ENCODE data around the gene CD180.
A peak's percentile ranks its signal among the peaks of the same experiment; 100 is the strongest.

Gene CD180

DNA sequence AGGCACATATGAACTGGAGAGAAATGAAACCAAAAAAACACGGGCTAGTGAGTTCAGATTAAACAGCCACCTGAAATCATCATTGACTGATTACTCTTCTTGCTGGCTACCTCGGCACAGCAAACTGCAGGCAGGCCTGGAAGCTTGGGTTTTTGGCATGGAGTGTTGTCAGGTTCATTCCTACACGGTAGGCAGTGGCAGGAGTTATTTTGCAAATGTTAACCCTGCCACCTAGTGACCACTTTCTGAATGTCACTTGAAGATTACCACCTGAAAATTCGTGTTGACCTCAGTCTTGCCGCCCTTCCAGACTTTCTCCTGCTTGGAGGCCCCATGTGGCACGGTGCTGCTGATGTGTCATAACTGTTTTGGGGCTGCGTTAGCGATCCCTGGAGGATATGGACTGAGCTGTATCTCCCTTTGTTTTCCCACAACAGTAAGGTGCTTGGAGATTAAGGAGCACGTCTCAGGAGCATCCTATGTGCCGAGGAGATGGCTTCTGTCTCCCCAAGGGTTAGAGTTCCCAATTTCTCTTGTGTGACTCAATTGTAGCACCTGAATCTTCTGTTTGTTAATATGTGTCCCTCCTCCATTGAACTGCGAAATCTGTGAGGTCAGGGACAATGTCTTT, 12.7 kb upstream of the CD180 start:
- DNase-seq, result peak; percentile 64

DNA sequence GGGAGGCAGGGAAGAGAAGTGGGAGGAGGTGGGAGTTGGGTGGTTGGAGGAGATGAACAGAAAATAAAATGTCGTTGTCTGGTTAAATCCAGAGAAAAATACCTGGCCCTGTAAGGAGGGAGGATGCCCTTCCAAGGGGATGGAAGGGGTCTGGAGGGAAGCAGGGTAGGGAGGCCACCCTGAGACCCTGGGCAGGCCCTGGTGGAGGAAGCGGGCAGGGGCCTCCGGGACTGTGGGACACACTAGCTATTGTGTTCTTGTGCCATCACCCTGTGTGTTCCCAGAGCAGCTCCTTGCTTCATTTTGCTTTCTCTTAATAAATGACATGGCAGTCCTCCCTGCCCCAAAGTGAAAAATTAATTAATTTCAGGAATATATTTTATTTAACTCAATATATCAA, 11.8 kb upstream of the CD180 start:
- DNase-seq, result no peak

DNA sequence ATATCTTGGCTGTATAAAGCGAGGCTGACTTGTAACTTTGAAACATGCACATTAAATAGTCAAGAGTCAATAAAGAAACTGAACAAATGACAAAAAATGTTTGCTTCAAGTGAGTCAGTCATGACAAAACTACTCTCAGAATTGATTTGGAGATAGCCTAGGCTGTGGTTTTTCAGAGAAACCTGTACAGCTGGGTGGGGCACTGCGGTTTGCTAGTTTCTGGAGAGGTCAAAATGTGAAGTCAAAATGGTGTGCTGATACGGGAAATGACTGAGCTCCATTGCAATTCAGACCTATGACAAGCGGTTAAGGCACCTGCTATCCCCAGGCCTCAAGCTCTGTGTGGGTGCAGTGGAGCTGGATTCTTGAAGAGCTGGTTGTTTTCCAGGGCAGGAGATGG, 10.3 kb upstream of the CD180 start:
- peak; percentile 84 for DNase-seq

DNA sequence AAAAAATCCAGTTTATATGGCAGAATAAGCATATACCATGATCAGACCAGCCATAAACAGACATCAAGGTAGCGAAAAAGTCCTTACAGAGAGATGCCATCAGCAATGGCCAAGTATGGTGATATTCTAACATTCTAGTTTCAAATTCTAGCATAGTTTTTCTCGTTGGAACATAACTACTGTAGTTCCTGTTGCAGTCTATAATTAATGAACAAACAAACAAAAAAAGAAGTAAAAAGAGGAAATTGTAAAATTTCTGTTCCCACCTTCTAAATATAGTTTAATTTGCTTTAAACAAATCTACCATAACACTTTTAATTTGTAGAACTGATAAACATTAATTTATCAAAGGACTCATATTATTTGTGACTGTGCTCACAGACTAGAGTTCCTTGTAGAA, 9.9 kb upstream of the CD180 start:
- no peak for DNase-seq

DNA sequence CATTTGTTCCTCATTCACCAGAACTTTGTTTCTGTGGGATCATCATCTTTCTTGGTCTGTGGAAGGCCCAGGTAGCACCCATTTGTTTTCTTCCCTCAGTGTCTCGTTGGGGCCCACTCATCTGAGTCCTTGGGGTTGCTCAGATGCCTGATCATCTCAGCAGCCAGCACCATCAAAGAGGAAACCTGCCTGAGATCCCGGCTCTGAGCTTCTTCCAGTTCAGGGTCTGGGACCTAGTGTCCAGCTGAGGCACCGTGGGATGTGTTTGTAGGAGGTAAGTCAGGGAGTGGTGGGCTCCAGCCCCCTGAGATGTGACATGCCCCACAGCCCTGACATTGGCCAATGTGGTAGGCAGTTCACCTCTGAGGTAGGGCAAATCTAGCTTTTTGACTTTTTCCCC, 9.4 kb upstream of the CD180 start:
- peak; percentile 61 for DNase-seq

DNA sequence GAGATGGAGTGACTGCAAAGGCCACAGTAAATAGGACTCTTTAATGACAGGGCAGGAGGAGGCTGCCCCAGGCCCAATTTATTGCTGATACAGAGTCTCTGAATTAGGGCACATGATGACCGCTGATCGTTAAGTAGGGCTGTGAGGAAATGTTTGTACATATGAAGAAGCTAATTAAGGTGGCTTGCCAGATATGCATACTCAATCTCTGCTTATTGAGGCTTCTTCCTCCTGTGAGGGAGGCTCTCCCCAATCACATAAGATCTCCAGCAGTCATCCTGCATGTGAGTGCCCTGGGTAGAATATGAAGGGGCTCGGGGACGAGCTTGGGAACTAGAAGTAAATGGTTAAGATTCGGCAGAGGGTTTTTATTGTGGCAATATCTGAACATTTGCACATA, 8.2 kb upstream of the CD180 start:
- DNase-seq, result no peak

DNA sequence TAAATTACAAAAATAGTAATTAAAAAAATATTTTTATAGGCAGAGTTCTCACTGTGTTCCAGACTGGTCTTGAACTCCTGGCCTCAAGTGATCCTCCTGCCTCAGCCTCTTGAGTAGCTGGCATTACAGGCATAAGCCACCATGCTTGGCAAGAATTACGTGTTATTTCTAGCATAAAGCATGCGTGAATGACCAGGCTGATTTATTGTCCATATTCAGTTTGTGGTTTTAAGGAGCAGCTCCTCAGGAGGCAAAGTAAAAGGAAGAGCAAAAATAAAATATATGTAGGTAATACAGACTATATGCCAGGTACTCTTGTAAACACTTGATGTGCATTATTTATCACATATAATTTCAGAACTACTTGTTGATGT, 7.1 kb upstream of the CD180 start:
- DNase-seq, result no peak

DNA sequence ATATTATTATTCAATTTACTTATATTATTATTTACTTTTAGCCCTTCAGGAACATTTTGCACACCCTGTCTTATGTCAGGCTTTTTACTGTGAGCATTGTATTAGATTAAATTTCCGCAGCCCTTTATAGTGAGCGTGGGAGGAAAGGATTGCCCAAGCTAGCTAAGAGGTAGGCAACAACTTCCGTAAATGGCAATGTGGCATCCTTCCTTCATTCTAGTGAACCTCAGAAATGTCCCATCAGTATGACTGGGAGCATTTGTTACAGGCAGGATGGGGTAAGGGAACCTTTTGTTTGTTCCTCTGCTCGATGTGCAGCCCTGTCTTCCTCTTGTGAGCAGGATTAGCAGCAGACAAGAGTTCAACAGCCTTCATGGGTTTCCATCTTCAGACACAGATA, 6.2 kb upstream of the CD180 start:
- DNase-seq, result no peak

DNA sequence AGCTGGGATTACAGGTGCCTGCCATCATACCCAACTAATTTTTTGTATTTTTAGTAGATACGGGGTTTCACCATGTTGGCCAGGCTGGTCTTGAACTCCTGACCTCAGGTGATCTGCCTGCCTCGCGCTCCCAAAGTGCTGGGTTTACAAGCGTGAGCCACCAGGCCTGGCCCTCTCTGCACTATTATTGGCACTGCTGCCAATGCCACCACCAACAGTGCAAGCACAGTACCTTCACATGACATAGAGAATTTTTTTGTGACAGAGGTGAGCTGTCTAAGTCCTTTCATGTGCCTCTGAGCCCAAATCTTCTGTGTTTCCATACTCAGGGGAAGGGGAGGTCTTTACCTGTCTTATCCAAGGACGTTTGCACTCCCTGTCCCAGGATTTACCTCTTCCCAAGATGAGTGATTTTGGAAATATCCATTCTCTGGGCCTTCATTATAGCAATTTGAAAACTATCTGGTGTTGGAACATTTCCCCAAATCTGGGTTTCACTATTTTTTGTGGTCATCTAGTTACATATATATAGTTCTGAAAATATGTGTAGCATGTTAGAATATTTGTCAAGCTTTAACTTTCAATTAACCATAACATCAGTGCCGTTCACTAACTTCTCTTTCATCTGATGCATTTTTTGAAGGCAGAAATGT, 5.4 kb upstream of the CD180 start:
- DNase-seq, result no peak

DNA sequence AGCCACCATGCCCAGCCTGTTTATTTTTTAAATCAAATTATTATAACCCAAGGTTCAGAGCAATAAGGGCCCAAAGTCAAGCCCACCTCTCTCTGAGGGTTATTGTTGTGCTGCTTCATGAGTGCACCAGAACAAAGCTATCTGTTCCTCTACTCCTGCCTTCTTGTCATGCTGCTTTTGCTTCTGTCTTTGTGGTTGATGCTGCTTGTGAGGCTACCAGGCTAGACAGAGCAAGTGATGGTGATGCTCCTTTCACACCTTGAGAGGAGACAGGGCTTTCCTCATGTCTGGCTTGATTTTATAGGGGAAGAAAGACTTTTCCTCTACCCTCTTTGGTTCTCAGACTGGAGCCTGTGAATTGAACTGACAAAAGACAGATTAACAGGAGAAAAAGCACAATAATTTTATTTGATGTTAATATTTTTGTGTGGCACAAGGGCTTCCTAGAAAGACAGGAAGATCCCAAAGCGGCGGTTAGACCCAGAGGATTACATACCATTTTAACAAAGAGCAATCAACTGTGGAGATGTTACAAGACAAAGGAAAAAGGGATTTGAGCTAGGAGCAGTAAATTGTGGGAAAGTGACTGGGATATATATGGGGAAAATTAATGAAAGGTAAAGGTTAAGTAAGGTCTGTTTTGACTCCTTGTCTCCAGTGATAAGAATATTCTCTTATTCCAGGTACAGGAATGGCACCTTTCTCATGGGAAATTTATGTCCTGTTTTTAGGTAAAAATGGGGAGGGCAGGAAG, 4.4 kb upstream of the CD180 start:
- no peak for DNase-seq

DNA sequence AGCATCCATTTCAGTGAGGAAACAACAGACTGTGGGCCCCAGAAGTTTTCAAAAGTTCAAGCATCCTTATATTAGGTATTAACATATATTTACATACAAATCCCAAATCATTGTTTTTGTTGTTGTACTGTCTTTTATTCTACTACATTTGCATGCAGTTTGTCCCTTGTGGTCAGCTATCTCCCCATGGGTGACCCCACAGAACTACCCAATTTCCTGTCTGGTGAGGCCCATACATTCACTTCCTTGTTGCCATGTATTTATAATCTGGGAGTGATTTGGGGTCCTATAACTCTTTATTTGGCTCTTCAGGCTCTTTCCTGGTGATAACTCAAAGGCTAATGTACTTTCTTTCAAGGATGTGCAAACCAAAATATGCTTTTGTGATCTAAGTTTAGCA, 3.3 kb upstream of the CD180 start:
- DNase-seq, result no peak

DNA sequence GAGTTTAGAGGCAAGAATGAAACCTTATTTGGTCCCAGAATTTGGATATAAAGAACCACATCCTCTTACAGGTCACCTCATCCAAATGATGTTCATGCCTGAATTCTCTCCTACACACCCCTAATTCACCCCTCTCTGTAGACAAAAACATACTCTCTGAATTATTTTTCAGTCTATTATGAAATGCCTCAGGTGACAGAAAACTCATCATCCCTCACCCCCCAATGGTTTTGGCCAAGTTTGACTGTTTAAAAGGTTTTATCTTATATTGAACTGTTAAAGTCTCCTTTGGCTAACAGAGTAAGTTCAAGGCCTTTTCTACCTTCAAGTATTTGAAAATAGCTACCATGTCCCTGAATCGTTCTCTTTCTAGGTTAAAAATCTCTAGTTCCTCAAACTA, 2.3 kb upstream of the CD180 start:
- DNase-seq, result no peak

DNA sequence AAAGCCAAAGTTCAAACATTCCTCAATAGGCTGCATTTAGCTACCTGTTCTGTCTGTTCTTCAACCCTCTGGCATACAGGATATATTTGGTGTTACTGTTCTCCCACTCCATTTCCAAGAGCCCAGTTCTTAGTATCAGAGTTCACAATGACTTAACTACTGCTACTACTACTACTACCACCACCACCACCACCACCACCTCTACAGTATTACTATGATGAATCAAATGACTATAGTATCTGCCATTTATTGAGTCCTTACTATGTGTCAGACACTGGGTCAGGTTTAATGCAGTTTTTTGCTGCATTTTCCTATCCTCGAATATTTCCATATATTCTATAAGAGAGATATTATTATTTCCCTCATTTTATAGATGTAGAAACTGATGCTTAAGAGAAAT, 937 bp upstream of the CD180 start:
- DNase-seq, result no peak

DNA sequence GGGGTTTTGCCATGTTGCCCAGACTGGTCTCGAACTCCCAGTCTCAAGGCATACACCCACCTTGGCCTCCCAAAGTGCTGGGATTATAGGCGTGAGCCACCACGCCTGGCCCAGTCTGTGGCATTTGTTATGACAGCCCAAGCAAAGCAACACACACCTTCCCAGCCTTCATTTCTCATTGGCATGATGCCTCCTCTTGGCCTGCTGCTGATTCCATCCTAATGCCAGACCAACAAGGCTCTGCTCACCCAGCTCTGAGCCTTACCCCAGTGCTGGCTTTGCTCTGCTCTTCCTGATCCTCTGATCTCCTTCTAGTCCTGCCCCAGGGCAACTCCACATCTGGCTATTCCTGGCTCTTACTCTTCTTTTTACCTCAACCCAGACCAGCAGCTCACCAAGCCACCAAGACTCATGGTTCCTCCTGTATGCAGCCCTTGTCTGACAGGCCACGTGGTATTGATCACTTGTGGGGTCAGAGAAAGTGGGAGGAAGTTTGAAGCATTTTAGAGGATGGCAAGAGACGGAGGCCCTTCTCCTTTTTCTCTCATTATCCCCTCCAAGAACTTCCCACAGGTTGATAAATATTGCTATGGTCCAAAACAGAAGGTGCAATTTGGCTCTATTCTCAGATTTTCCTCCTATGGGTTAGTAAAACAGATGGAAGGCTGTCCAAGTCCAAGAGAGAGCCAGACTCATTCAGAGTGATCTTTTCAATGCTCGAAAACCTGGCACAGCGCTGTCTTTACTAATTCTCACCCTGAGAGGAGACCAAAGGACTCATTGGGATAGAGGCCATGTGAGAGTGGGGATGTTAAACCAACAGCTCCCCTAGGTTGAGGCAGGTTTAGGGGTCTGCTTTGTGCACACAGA, 958 bp downstream of the CD180 start:
- DNase-seq, result no peak

DNA sequence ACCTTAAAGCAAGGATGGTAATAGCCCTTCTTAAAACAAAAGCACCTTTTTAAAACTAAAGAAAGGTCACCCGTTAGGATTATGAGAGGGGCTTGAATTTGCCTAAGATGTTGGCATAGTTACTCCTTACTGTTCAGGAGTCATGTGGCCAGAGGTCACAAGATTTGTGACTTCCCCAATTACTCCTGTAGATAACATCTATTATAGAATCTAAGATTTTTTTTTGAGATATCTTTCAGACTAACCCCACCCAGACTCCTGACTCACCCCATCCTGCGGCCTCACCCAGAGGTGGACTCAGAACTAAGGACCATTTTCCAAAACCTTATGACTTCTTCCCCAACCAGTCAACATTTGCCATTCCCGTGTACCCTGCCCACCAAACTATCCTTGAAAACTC, 2.4 kb downstream of the CD180 start:
- no peak for DNase-seq

DNA sequence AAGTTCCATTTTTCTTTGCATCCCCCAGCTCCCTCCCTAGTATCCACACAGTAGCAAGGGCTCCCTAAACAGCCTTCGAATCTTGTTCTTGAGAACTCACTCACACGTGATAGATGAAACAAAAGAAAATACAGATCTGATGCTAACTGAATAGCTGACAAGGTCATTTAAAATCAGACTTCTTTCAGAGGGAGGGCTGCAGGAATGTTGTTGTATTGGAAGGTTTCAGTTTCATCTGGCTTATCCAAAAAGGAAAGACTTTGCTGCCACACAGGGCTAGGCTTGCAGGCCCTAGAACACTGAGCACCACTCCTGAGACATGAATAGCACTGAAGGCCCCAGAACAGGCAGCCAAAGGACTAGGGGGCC, 3.2 kb downstream of the CD180 start:
- DNase-seq, result no peak

DNA sequence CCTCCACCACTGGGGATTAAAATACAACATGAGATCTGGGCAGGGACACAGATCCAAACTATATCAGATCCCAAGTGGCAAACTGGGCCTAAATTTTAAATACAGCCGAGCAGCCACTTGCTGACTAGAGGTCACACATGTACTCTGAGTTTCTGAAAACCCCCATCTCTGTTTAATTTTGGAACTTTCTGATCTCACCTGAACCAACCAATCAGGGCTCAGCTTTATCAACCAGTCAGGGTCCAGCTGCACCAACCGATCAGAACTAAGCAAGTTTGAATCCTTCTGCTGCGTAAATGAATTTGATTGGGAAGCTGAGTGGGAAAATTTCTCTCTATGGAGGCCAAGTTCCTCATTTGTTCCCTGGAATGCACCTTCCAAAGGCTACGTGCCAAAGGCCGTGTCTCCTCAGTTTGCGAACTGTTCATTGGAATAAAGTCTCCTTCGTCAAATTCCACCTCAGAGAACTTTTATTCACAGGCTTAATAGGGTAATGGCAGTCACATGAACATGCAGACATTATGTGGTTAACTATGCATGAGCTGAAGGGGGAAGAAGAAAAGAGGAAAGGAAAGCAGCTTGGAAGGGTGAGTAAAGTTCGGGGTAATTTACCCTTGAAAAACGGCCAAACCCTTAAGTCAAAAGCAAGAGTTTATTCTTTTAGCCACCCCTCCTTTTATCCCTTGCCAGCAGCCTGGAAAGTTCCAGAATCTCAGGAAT, 3.7 kb downstream of the CD180 start:
- no peak for DNase-seq

DNA sequence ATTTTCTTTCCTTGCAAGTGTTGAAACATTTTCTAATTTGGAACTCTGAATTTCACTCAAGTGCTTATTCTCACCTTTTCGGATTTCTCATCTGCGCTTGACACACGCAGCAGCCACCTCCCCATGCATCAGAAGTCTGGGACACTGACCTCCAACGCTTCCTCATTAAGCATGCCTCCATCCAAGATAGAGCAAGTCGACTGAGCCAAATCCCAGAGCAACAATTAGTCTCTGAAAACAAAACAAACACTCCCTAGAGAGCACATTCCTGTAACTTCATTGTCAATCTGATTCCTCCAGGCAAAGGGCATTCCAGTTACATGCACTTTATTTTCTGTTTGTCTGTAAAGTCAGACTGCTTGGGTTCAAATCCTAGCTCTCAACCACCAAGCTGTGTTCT, 5.7 kb downstream of the CD180 start:
- DNase-seq, result no peak

DNA sequence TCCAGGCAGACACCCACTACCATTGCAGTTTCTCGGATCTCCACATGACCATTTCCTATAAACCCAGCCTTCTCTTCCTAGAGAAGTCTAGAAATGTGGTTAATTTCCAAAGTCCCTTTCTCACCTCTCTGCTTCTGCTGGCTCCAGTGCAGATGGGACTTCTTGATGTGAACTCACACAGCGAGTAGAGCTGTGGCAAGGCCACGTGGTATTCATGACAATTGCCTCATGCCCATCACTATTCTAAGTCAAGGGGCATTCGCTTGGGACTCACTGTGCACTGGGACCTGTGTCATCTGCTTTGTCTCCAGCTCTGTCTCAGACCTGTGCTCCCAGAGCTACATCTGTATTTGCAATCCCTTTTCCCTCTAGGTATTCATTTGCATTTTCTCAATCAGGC, 6.2 kb downstream of the CD180 start:
- DNase-seq, result no peak

DNA sequence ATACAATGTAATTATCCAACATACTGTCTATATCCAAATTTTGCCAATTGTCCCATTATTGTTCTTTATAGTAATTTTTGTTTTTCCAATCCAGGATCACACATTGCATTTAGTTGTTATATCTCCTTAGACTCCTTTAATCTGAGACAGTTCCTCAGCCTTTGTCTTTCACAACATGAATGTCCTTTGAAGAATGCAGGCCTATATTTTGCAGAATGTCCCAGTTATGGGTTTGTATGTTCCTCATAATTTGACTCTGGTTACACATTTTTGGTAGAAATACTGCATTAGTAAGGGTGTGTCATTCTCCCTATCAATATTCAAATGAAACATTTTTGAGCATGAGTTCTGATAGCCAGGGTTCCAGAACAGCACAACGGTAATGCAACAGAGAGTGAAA, 6.7 kb downstream of the CD180 start:
- no peak for DNase-seq

DNA sequence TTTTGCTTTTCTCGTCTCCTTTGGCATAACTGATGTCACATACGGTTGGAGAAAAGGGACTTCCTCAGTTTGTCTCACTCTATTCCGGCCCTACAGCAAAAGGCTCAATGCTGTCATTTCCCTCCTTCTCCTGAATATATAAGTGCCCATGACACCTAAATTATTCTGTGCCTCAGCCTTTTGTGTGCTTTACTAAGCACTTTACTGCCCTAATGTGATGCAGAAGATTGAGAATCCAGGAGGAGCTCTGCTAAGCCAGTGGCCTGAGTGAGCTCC, 7.6 kb downstream of the CD180 start:
- DNase-seq, result no peak

DNA sequence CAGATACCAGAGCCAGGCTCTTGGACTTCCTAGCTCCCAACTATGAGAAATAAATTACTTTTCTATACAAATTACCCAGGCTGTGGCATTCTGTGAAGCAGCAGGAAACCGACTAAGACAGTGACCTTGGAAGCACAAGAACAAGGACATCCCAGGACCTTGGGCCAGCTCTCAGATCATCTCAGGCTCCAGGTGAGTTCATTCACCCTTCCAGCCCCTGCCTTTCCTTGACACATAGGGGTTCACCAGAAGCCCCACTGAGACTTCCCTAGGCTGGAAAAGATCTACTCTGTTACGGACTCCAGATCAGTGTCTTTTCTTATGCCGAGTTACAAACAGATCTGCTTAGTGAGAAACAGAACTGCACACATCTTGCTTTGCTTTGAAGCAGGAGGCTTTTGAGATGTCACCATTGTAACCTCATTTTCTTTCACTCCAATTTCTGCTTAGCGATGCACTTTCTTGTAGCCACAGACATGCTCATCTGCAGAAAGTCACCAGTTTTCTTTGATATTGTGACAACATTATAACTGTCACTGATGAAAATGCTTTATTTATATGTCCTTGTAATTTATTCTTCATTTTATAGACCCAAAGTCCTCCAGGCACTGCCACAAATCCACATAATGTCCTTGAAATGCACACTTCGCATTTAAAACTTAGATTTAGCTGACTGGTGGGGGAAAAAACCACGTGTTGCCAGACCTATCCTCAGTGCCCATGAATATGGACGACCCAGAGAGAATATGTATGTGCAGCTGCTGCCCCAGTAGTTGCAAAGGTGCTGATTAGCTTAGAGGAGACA, 8.1 kb downstream of the CD180 start:
- DNase-seq, result no peak

All from activated CD8-positive, alpha-beta memory T cell treated with anti-CD3 and anti-CD28 coated beads, Interleukin-2, amount 50 U/mL, for 48 hours (primary cell).